Stomach (tissue), 4 donors: ENCODE results near the gene XPC.

Source experiments
- POLR2A ChIP-seq, 4 donors: fragments of 450-650 bp; IDR thresholded peaks; one replicate each; pipeline ENCODE4 v1.6.1; 2016; ENCODE audit warnings: antibody characterized with exemption in 4 of 4, control low read depth in 2 of 4, mild to moderate bottlenecking in 1 of 4, moderate library complexity in 1 of 4
- POLR2AphosphoS5 ChIP-seq, 3 donors: sonication (generic); formaldehyde crosslinking; IDR thresholded peaks; one replicate each; pipeline ENCODE4 v1.6.1; 2016; ENCODE audit warnings: antibody characterized with exemption in 3 of 3
- TF ChIP-seq, protein P1 (sequence below), 7 experiments: fragments of 450-650 bp in 4 of 7; fragments of 200-600 bp in 3 of 7; sonication (generic) in 3 of 7; IDR thresholded peaks; one replicate each; pipeline ENCODE4 v1.5.1; 2016 to 2019; ENCODE audit warnings: antibody characterized with exemption in 7 of 7, control low read depth in 2 of 7, mild to moderate bottlenecking in 1 of 7

DNA sequence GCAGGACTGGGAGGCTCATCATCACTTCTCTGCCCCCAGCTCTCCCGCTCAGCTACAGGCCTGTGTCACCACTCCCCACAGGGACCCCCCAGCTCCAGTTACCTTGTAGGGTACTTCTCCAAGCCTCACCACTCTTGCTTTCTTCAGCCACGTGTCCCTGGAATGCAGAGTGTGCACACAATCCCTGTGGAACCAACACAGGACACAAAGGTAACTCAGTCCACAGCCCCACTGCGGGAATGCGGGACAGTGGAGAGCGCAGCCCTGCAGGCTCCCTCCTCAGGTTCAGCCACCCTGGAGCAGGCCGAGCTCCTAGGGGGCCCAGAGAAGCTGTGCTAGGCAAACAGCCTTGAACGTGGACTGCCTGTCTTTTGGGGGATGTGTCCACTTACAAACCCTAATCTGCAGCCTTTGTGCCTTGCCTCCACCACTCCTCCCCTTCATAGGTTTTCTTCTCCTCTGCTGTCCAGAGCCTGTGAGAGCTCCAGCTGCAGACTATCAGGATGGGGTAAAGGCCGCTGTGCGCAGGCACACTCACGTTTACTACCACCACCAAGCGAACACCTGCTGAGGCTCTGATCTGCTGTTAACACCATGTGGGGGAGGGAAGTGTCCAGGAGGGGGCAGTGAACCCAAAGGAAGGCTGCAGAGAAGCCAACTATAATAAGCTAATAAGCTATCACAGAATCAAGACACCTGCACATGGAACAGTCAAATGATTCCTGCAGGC, 26.0 kb downstream of the XPC start:
- TF ChIP-seq, protein P1, sequence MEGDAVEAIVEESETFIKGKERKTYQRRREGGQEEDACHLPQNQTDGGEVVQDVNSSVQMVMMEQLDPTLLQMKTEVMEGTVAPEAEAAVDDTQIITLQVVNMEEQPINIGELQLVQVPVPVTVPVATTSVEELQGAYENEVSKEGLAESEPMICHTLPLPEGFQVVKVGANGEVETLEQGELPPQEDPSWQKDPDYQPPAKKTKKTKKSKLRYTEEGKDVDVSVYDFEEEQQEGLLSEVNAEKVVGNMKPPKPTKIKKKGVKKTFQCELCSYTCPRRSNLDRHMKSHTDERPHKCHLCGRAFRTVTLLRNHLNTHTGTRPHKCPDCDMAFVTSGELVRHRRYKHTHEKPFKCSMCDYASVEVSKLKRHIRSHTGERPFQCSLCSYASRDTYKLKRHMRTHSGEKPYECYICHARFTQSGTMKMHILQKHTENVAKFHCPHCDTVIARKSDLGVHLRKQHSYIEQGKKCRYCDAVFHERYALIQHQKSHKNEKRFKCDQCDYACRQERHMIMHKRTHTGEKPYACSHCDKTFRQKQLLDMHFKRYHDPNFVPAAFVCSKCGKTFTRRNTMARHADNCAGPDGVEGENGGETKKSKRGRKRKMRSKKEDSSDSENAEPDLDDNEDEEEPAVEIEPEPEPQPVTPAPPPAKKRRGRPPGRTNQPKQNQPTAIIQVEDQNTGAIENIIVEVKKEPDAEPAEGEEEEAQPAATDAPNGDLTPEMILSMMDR (IDR thresholded peaks at IDR 0.05): no peak
- no peak for TF ChIP-seq POLR2A (IDR thresholded peaks at IDR 0.05)
- TF ChIP-seq POLR2AphosphoS5 (IDR thresholded peaks at IDR 0.05): no peak
